COLO829 (cell line): ENCODE data around the gene TRMT44.
"Not testable (repeated sequence)": the region's sequence is repeated elsewhere in the genome, so short reads cannot be mapped to it uniquely, and the experiment has no call there.

Source experiments
- DNase-seq: peaks from one replicate; pipeline ENCODE4 v3.0.0; 2012; ENCODE audit warnings: low spot score

Gene TRMT44

DNA sequence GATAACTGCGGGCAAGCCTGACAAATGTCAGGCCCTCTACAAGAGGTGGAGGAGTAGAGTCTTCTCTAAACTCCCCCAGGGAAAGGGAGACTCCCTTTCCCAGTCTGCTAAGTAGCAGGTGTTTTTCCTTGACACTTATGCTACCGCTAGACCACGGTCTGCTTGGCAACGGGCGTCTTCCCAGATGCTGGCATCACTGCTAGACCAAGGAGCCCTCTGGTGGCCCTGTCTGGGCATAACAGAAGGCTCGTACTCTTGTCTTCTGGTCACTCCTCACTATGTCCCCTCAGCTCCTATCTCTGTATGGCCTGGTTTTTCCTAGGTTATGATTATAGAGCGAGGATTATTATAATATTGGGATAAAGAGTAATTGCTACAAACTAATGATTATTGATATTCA, 33.7 kb upstream of the TRMT44 start:
- DNase-seq: not testable (repeated sequence)

DNA sequence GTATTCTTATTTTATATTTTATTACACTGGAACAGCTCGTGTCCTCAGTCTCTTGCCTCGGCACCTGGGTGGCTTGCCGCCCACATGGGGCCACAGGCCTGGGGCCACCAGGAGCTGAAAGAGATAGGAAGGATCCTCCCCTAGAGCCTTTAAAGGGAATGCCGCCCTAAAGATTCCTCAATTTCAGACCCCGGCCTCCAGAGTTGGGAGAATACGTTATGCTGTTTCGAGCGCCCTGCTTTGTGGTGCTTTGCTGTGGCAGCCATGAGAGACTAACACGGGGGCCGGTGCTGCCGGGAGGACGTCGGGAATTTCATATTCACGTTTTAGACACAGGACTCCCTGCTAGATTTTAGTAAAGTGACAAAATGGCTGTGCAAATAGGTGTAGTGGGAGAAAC, 33.3 kb upstream of the TRMT44 start:
- no peak for DNase-seq

DNA sequence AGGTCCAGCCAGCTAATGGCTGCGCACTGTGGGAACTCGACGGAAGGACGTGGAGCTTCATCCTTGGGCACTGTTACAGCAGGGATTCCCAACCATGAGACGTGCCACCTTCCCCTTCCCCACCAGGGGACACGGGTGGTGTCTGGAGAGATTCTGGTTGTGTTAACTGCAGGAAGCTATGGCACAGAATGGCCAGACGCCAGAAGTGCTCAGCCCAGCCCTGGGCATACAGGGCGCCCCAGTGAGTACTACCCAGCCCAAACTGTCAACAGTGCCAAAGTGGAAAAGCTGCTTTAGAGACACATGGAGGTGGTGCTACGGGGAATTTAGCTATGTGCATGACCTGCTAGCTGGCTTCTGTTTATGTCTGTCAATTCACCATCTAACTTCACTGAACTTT, 32.8 kb upstream of the TRMT44 start:
- DNase-seq: no peak

GRCh38 chr4:8409264-8410065, 31.1 kb upstream of the TRMT44 start:
- no peak for DNase-seq

- DNase-seq: no peak
Observed at GRCh38 chr4:8410066-8410625, 30.4 kb upstream of the TRMT44 start.

DNA sequence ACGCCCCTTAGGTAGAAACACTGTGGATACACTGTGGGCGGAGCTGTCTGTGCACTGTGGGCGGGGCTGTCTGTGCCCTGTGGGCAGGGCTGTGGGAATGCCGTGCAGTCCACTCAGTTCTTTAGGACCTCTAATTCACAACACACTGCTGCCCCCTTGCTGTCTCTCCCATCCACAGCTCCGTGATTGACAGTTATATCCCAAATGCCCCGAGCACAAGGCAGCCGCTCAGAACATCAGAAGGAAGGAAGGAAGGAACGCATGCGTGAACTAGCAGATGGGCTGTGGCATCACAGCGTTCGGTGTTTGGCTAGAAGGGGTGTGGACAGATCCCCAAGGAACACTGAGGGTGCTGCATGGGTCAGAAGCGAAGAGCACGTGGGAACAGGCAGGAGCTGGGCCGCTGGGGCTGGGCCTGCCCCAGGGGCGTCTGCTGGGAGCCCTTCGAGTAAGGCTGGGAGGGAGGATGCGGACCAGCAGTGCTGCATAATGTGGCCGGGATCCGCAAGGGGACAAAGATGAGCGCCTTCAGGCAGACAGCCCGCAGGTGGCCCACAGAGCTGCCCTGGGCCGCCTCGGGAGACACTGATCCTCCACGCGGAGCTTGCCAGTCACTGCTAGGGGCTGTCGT, 29.8 kb upstream of the TRMT44 start:
- peak; percentile 73 for DNase-seq

DNA sequence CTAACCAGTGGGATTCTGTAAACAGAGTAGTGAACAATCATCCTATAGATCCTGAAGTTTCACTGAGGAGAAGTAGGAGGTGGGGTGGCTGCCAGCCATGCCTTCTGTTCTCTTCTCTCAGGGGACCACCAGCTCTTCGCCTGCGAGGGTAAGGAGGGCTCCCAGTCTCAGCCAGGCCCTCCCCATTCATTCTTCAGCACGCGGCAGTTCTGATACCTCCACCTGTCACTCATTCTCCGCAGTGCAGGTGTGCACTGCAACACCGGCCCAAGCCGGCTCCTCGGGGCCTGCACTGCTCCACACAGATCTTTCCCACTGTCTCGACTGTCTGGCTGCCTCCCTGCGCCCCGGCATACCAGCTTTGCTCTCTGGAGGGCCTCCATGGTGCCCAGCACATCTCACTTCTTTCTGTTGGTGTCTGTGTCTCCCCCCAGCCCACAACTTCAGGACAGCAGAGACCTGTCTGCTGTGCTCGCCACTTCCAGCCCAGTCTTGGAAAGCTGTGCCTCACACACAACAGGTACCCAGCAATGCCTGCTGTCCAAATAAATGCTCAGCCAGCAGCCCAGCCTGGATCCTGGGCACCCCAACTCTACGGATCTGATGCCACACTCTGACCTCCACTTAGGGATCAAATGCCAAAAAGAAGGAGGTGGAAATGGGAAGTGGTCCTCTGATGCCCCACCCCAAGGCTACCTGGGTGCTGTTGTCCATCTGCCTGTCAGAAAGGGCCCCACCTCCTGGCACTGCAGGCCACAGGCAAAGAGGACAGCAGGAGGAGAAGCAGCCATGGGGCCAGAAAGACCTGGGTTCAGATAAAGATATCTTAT, 29.0 kb upstream of the TRMT44 start:
- DNase-seq: no peak

DNA sequence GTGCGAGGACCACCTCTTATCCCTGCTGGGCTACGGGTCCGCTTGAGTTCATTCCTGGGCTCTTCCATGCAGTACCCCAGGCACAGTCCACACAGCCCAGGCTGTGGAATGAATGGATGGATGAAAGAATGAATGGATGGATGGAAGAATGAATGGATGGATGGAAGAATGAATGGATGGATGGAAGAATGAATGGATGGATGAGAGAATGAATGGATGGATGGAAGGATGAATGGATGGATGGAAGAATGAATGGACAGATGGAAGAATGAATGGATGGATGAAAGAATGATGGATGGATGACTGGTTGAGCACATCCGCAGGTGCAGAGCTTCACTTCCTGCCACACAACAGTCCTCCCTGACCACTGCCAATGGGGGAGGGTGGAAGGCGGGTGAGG, 28.3 kb upstream of the TRMT44 start:
- DNase-seq: no peak

GRCh38 chr4:8414377-8414776, 26.2 kb upstream of the TRMT44 start:
- no peak for DNase-seq

GRCh38 chr4:8417071-8417614, 23.4 kb upstream of the TRMT44 start:
- DNase-seq: no peak

GRCh38 chr4:8419222-8420041, 21.1 kb upstream of the TRMT44 start:
- no peak for DNase-seq

DNA sequence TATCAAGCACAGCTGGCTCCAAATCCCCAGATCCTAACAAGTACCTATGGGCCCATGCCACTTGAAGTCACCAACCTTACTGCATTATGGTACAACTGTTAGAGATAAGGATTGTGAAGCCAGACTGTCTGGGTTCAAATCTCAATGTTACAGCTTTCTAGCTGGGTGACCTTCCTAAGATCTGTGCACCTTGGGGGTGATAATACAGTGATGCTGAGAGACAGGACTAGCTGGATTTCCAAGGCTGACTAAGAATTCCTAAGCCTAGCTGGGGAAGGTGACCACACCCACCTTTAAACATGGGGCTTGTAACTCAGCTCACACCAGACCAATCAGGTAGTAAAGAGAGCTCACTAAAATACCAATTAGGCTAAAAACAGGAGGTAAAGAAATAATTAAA, 20.4 kb upstream of the TRMT44 start:
- DNase-seq: not testable (repeated sequence)

- no peak for DNase-seq
Observed at GRCh38 chr4:8422327-8422726, 18.2 kb upstream of the TRMT44 start.

DNA sequence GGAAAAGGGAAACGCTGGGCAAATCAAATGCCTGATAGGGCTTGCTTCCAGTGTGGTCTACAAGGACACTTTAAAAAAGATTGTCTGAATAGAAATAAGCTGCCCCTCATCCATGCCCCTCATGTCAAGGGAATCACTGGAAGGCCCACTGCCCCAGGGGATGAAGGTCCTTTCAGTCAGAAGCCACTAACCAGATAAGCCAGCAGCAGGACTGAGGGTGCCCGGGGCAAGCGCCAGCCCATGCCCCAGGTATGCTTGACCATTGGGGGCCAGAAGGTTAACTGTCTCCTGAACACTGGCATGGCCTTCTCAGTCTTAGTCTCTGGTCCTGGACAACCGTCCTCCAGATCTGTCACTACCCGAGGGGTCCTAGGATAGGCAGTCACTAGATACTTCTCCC, 17.8 kb upstream of the TRMT44 start:
- no peak for DNase-seq

DNA sequence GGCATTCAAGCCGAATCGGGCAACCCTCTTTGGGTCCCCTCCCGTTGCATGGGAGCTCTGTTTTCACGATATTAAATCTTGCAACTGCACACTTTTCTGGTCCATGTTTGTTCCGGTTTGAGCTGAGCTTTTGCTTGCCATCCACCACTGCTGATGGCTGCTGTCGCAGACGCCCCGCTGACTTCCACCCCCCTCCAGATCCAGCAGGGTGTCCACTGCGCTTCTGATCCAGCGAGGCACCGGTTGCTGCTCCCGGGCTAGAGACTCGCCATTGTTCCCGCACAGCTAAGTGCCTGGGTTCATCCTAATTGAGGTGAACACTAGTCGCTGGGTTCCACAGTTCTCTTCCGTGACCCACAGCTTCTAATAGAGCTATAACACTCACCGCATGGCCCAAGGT, 13.3 kb upstream of the TRMT44 start:
- DNase-seq: no peak

- no peak for DNase-seq
Observed at GRCh38 chr4:8427761-8428287, 12.8 kb upstream of the TRMT44 start.

GRCh38 chr4:8428288-8429097, 12.1 kb upstream of the TRMT44 start:
- DNase-seq: peak; percentile 77

DNA sequence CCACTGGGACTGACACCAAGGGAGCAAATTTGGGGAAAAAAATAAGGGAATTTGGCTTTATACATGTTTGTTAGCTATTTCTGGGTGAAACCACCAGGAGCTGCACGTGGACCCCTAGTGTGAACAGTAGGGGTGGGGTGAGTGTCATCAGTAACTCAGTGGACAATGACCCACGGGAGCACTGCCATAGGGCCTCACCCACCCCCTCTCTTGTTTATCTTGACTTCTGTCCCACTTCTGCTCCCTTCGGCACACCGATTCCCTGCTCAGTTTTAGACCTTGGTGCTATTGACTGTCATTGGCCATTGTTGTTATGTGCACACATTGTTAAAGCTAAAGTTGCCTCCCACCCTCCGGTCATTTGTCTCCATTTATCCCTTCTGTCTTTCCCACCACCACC, 9.0 kb upstream of the TRMT44 start:
- DNase-seq: no peak

GRCh38 chr4:8433136-8433535, 7.4 kb upstream of the TRMT44 start:
- no peak for DNase-seq
